ENCODE measurements around the gene MXD4.
"Not testable (repeated sequence)": the region's sequence is repeated elsewhere in the genome, so short reads cannot be mapped to it uniquely, and the experiment has no call there.

- not testable (repeated sequence) for TF ChIP-seq CTCF (conservative IDR thresholded peaks at IDR 0.05; ENCODE audit: low read depth in 2 of 2); CREB1 (CRISPR knock-in tag; IDR thresholded peaks at IDR 0.05; ENCODE audit: low read depth)
Measured at GRCh38 chr4:2275044-2275397, 13.1 kb upstream of the MXD4 start.
